Hematopoietic multipotent progenitor cell (in vitro differentiated cells): ENCODE results near the gene DYRK1A. TPM values are rescaled to one million over a fixed set of nuclear protein-coding genes. Genes with fewer than 3 reads are reported as not detected.
"Not testable (repeated sequence)": the region's sequence is repeated elsewhere in the genome, so short reads cannot be mapped to it uniquely, and the experiment has no call there.

Experiments used
- DNase-seq, 3 donors: peaks; one replicate each; pipeline ENCODE4 v3.0.0-alpha.2; 2011 to 2015; ENCODE audit warnings: low read depth in 2 of 3, low spot score in 2 of 3
- total RNA-seq: library from RNA; depleted of rRNA; stranded (reverse); fragments of >200 nt; gene quantifications from one replicate; pipeline ENCODE4 v1.2.3, GENCODE V29; 2012

The DYRK1A gene
- total RNA-seq, result 116 TPM

GRCh38 chr21:37366482-37367316 lies at the start of gene DYRK1A:
Gene DYRK1A, plus strand, starts transcription at chr21:37366773. Its CDS starts 53,602 bp downstream, at chr21:37420375.
- peak; percentile 99 to 100 (median 100) for DNase-seq

- DNase-seq, result no peak
Observed at GRCh38 chr21:37319551-37319950, 47.0 kb upstream of the DYRK1A start.

GRCh38 chr21:37322084-37322483 lies 44.5 kb upstream of the DYRK1A start:
- no peak for DNase-seq

- DNase-seq, result no peak
Observed at GRCh38 chr21:37324558-37324957, 42.0 kb upstream of the DYRK1A start.

- DNase-seq, result not testable (repeated sequence)
Observed at GRCh38 chr21:37328147-37328546, 38.4 kb upstream of the DYRK1A start.

DNA sequence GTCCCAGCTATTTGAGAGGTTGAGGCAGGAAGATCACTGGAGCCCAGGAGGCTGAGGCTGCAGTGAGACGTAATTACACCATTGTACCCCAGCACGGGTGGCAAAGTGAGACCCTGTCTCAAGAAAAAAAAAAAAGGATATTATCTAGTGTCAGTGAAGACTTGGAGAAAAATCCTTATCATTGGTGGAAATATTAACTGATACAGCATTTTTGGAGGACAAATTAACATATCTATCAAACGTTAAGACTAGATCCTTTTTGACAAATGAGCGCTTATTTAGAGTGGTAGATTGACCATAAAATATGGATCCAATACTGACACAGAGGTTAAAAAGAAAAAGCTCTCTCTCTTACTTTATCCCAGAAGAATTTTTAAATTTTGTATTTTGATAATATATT lies 35.2 kb upstream of the DYRK1A start:
- DNase-seq, result no peak

DNA sequence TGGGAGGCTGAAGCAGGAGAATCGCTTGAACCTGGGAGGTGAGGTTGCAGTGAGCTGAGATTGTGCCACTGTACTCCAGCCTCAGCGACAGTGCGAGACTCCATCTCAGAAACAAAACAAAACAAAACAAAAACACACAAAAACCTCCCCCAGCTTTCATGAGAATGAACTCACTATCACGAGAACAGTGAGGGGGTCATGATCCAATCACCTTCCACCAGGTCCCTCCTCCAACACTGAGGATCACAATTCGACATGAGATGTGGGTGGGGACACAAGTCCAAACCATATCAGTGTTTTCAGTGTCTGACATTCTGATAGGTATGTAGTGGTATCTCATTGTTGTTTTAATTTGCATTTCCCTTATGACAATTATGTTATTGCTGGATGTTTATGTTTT lies 31.5 kb upstream of the DYRK1A start:
- DNase-seq, result no peak

GRCh38 chr21:37337179-37337578 lies 29.4 kb upstream of the DYRK1A start:
- no peak for DNase-seq

- DNase-seq, result no peak
Observed at GRCh38 chr21:37337831-37338230, 28.7 kb upstream of the DYRK1A start.

DNA sequence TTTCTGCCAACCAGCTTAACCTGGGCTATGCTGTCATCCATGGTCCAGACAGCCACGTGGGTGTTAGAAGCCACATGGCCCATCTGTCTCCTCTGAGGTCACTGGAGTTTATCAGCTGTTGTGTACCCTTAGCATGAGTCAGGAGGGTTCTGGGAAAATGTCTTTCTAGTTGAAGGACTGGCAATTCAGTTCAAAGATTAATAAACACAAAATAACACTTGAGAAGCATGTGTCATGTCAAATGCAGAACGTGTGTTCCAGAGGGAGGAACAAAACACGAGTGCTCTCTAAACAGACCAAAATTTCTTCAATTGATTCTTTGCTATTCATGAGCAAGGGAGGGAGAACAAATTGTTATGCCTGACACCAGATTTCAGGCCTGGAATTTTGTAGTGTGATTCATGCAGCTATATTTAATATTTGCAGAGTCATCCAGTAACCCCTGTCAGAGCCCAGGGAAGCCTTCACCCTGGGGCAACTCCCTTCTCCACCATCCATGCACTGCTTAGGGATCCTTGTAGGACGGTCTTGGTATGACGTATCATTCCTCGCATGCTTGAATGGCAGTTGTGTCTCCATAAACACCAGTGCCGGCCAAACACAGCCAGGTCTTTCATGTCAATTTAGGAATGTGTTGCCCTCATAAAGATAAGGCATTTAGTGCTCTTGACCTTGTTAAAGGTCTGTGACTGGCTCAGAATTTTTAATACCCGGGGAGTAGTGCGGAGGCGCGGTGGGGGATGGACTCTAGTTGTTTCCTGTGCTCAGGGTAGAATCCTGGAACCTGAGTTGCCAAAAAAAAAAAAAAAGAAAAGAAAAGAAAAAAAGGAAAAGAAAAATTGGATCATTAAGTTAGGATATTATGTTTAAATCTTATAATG lies 27.7 kb upstream of the DYRK1A start:
- DNase-seq, result no peak

GRCh38 chr21:37339552-37339939 lies 27.0 kb upstream of the DYRK1A start:
- DNase-seq, result no peak

- no peak for DNase-seq
Observed at GRCh38 chr21:37341254-37341960, 25.2 kb upstream of the DYRK1A start.

GRCh38 chr21:37342046-37342632 lies 24.4 kb upstream of the DYRK1A start:
- DNase-seq, result no peak

GRCh38 chr21:37346841-37347430 lies 19.6 kb upstream of the DYRK1A start:
- no peak for DNase-seq

- DNase-seq, result peak in 1 of 3 donors; percentile 60
Observed at GRCh38 chr21:37348664-37349063, 17.9 kb upstream of the DYRK1A start.

DNA sequence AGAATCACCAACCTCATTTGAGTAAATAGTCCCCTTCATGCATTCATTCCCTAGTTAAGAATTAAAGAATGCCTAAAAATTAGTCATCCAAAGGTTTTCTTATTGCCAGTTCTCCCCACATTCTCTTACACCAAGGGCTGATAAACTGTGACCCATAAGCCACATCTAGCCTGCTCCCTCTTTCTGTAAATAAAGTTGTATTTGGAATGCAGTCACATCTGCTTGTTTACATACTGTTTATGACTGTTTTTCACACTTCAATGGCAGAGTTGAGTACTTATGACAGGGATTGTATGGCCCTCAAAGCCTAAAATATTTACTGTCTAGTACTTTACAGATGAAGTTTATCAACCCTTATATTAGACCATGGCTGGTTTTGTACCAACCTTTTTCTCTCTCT lies 16.1 kb upstream of the DYRK1A start:
- DNase-seq, result no peak

- DNase-seq, result peak in 1 of 3 donors; percentile 44
Observed at GRCh38 chr21:37356706-37357105, 9.9 kb upstream of the DYRK1A start.

DNA sequence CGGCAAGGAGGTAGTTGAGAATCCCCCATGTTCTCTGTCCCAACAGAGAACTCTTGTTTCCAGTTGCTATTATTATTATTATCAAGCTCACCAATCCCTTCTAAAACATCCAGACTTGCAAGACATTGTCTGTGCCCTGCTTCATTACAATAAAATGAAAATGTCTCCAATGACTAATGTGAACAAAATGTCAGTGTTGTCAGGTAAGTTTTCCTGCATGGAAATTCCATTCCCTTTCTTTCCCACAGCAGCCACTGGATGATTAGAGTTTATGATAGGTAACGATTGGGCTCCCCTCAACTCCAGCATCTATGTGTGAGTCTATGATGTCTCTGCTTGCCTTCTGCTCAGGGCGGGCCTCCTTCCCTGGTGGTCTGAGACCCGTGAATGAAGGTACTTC lies 8.9 kb upstream of the DYRK1A start:
- no peak for DNase-seq

DNA sequence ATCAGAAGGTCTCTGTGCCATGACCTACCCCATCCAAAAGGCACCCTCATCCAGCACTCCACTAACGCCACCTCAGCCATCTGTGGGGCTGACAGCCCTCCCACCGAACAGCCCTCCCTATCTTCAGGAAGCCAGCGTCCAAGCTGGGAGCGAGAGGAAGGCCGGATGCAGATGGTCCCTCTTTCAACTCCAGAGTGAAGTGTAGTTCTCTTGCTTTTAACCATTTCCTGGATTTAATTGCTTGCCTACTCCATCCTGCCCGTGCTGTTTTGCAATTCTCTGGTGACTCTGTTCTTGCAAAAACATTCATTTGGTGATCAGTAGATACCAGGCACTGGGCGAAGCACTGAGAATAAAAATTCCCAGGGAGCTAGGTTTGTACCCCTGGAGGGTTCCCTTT lies 8.2 kb upstream of the DYRK1A start:
- peak in 2 of 3 donors; percentile 92 to 97 for DNase-seq

- DNase-seq, result no peak
Observed at GRCh38 chr21:37363936-37364335, 2.6 kb upstream of the DYRK1A start.
